WTC11 (cell line): ENCODE measurements around the gene LSM2. TPM values are rescaled to one million over a fixed set of nuclear protein-coding genes. Genes with fewer than 3 reads are reported as not detected.
"Not testable (repeated sequence)": the region's sequence is repeated elsewhere in the genome, so short reads cannot be mapped to it uniquely, and the experiment has no call there.

Source experiments
- ATAC-seq: fragments of 200-7000 bp; cut with Tn5 transposase; 2 replicates; pipeline ENCODE4 v1.10.0; 2021; ENCODE audit warnings: mild to moderate bottlenecking, moderate library complexity
- CTCF ChIA-PET: fragments of 300-600 bp; sonication (Branson Sonifier 250); formaldehyde crosslinking; loops from one replicate; lab custom pipeline; 2021; ENCODE audit warnings: antibody characterized with exemption; lab: Charles Lee
- POLR2A ChIA-PET: fragments of 350-600 bp; sonication (Branson Sonifier 250); formaldehyde crosslinking; loops from one replicate; lab custom pipeline; 2021; ENCODE audit warnings: antibody characterized with exemption; lab: Charles Lee
- DNase-seq: peaks from one replicate; pipeline ENCODE4 v3.0.0; 2021; ENCODE audit warnings: low spot score
- H3K27ac Mint-ChIP-seq: 2 replicates; pipeline ENCODE4 v1.8.0; 2021; ENCODE audit warnings: mixed read lengths
- H3K27me3 Mint-ChIP-seq: 2 replicates; pipeline ENCODE4 v1.8.0; 2021; ENCODE audit warnings: low read depth, mild to moderate bottlenecking, moderate library complexity, mixed read lengths
- H3K36me3 Mint-ChIP-seq: 2 replicates; pipeline ENCODE4 v1.8.0; 2021; ENCODE audit warnings: mixed read lengths
- H3K4me1 Mint-ChIP-seq: 2 replicates; pipeline ENCODE4 v1.8.0; 2022; ENCODE audit warnings: mixed read lengths
- H3K4me3 Mint-ChIP-seq: 2 replicates; pipeline ENCODE4 v1.8.0; 2021; ENCODE audit warnings: mild to moderate bottlenecking, moderate library complexity, mixed read lengths
- H3K9me3 Mint-ChIP-seq: 2 replicates; pipeline ENCODE4 v1.8.0; 2021; ENCODE audit warnings: mixed read lengths
- ATF1 ChIP-seq: sonication (generic); formaldehyde crosslinking; IDR thresholded peaks from 2 replicates; pipeline ENCODE4 v1.8.1; 2023; ENCODE audit warnings: mild to moderate bottlenecking, moderate library complexity, missing genetic modification reagents
- CREB1 ChIP-seq: sonication (generic); formaldehyde crosslinking; IDR thresholded peaks from 2 replicates; pipeline ENCODE4 v1.8.0; 2023; ENCODE audit warnings: mild to moderate bottlenecking, missing genetic modification reagents
- CREM ChIP-seq: sonication (generic); formaldehyde crosslinking; IDR thresholded peaks from 2 replicates; pipeline ENCODE4 v1.8.1; 2022; ENCODE audit warnings: mild to moderate bottlenecking, missing genetic modification reagents, moderate library complexity
- ELF4 ChIP-seq: sonication (generic); formaldehyde crosslinking; IDR thresholded peaks from 2 replicates; pipeline ENCODE4 v1.8.1; 2022; ENCODE audit warnings: low read depth, mild to moderate bottlenecking, moderate library complexity, missing genetic modification reagents
- FOXK1 ChIP-seq: sonication (generic); formaldehyde crosslinking; IDR thresholded peaks from 2 replicates; pipeline ENCODE4 v1.8.0; 2022; ENCODE audit warnings: mild to moderate bottlenecking, moderate library complexity, missing genetic modification reagents
- GABPB1 ChIP-seq: sonication (generic); formaldehyde crosslinking; IDR thresholded peaks from 2 replicates; pipeline ENCODE4 v1.8.1; 2023; ENCODE audit warnings: mild to moderate bottlenecking, missing genetic modification reagents
- KAT7 ChIP-seq: sonication (generic); formaldehyde crosslinking; IDR thresholded peaks from 2 replicates; pipeline ENCODE4 v1.8.1; 2023; ENCODE audit warnings: missing genetic modification reagents, mild to moderate bottlenecking, borderline replicate concordance
- MYBL2 ChIP-seq: sonication (generic); formaldehyde crosslinking; IDR thresholded peaks from 2 replicates; pipeline ENCODE4 v1.8.1; 2023; ENCODE audit warnings: mild to moderate bottlenecking, moderate library complexity, missing genetic modification reagents
- OVOL2 ChIP-seq: fragments of 250-450 bp; sonication (Bioruptor Pico); IDR thresholded peaks from 2 replicates; pipeline ENCODE4 v1.9.0; 2021; ENCODE audit warnings: mild to moderate bottlenecking, borderline replicate concordance
- RORB ChIP-seq: fragments of 250-450 bp; sonication (Bioruptor Pico); IDR thresholded peaks from 2 replicates; pipeline ENCODE4 v1.9.0; 2021; ENCODE audit warnings: mild to moderate bottlenecking
- SMAD3 ChIP-seq: sonication (generic); formaldehyde crosslinking; IDR thresholded peaks from 2 replicates; pipeline ENCODE4 v1.8.0; 2022; ENCODE audit warnings: missing genetic modification reagents, mild to moderate bottlenecking, borderline replicate concordance
- ZNF121 ChIP-seq: sonication (generic); formaldehyde crosslinking; IDR thresholded peaks from 2 replicates; pipeline ENCODE4 v1.8.0; 2023; ENCODE audit warnings: missing genetic modification reagents
- ZNF232 ChIP-seq: sonication (generic); formaldehyde crosslinking; IDR thresholded peaks from 2 replicates; pipeline ENCODE4 v1.8.0; 2022; ENCODE audit warnings: mild to moderate bottlenecking, missing genetic modification reagents
- ZNF263 ChIP-seq: sonication (generic); formaldehyde crosslinking; IDR thresholded peaks from 2 replicates; pipeline ENCODE4 v1.8.1; 2022; ENCODE audit warnings: low read depth, mild to moderate bottlenecking, moderate library complexity, missing genetic modification reagents
- ZNF671 ChIP-seq: fragments of 250-450 bp; sonication (Bioruptor Pico); IDR thresholded peaks from 2 replicates; pipeline ENCODE4 v1.8.0; 2021; ENCODE audit warnings: mild to moderate bottlenecking
- total RNA-seq: library from RNA; stranded (reverse); gene quantifications from 3 replicates; pipeline ENCODE4 v1.2.3, GENCODE V29; 2021
- TF ChIP-seq, protein P1 (sequence below): fragments of 250-450 bp; sonication (Bioruptor Pico); IDR thresholded peaks from 2 replicates; pipeline ENCODE4 v1.8.0; 2021; ENCODE audit warnings: mild to moderate bottlenecking
- TF ChIP-seq, protein P2 (sequence below): sonication (generic); formaldehyde crosslinking; IDR thresholded peaks from 2 replicates; pipeline ENCODE4 v1.8.1; 2023; ENCODE audit warnings: mild to moderate bottlenecking, missing genetic modification reagents, borderline replicate concordance
- TF ChIP-seq, protein P3 (sequence below): fragments of 250-450 bp; sonication (Bioruptor Pico); conservative IDR thresholded peaks from 2 replicates; pipeline ENCODE4 v1.9.0; 2021; ENCODE audit warnings: mild to moderate bottlenecking
- TF ChIP-seq, protein P4 (sequence below): fragments of 250-450 bp; sonication (Bioruptor Pico); IDR thresholded peaks from 2 replicates; pipeline ENCODE4 v2.1.2; 2022; ENCODE audit warnings: mild to moderate bottlenecking, moderate library complexity

Gene LSM2
- total RNA-seq, 1 experiment from 2014 or later = 104 TPM

DNA sequence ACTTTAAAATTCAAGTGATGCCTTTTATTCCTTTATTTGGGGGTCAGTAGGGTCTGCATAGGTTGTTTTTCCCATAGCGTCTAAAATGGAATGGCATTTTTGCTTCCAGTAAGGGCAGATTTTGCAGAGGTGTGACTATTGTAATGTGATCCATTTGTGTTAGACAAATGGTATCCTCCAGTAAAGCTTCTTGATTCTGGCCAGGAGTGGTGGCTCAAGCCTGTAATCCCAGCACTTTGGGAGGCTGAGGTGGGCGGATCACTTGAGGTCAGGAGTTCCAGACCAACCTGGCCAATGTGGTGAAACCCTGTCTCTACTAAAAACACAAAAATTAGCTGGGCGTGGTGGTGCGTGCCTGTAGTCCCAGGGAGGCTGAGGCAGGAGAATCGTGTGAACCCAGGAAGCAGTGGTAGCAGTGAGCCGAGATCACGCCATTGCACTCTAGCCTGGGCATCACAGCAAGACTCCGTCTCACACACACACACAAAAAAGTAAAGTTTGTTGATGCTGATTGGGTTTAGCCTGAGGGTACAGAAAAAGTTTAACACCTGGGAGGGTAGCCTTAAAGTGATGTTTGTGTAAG lies 11.3 kb upstream of the LSM2 start:
- POLR2A ChIA-PET = interaction anchor here (1.1 kb wide), 1 partner anchor 9 kb away, joined by 3 read pairs; the partner anchor contains the start of gene HSPA1B
- peak overlapping the region; percentile 68 for H3K4me3 Mint-ChIP-seq

DNA sequence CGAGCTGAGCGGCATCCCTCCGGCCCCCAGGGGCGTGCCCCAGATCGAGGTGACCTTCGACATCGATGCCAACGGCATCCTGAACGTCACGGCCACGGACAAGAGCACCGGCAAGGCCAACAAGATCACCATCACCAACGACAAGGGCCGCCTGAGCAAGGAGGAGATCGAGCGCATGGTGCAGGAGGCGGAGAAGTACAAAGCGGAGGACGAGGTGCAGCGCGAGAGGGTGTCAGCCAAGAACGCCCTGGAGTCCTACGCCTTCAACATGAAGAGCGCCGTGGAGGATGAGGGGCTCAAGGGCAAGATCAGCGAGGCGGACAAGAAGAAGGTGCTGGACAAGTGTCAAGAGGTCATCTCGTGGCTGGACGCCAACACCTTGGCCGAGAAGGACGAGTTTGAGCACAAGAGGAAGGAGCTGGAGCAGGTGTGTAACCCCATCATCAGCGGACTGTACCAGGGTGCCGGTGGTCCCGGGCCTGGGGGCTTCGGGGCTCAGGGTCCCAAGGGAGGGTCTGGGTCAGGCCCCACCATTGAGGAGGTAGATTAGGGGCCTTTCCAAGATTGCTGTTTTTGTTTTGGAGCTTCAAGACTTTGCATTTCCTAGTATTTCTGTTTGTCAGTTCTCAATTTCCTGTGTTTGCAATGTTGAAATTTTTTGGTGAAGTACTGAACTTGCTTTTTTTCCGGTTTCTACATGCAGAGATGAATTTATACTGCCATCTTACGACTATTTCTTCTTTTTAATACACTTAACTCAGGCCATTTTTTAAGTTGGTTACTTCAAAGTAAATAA lies 10.6 kb upstream of the LSM2 start:
- ATAC-seq = not testable (repeated sequence)

More for the DNA sequence above, 11.3 kb upstream of the LSM2 start:
- ATAC-seq, H3K9me3 Mint-ChIP-seq, H3K27me3 Mint-ChIP-seq, H3K36me3 Mint-ChIP-seq, DNase-seq: not testable (repeated sequence)
- Mint-ChIP-seq H3K27ac (peak overlapping the region; percentile 4; the same call in 1 of the 2 replicates), H3K4me1 (peaks cover 41% of the 10 kb centered on the region)
- peak; percentile 96 for TF ChIP-seq ZNF121 (CRISPR knock-in tag)
- CTCF ChIA-PET = interaction anchor here (1.6 kb wide), 1 partner anchor 48 kb away, joined by 4 read pairs; no protein-coding TSS in a partner anchor

DNA sequence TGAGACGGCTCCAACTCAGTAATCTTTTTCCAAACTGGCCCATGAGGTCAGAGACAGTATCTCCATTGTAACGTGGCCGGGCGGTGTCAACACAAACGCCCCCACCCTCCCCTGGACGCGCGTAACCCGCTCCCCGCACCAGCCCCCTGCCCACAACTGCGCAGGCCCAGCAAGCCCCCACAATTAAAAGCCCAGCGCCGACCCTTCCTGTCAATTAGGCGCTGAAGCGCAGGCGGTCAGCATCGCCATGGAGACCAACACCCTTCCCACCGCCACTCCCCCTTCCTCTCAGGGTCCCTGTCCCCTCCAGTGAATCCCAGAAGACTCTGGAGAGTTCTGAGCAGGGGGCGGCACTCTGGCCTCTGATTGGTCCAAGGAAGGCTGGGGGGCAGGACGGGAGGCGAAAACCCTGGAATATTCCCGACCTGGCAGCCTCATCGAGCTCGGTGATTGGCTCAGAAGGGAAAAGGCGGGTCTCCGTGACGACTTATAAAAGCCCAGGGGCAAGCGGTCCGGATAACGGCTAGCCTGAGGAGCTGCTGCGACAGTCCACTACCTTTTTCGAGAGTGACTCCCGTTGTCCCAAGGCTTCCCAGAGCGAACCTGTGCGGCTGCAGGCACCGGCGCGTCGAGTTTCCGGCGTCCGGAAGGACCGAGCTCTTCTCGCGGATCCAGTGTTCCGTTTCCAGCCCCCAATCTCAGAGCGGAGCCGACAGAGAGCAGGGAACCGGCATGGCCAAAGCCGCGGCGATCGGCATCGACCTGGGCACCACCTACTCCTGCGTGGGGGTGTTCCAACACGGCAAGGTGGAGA lies 8.5 kb upstream of the LSM2 start, which contains the start of the genes HSPA1A and HSPA1L:
TSS of gene HSPA1A (plus strand) at position 519 of the 814 bp plus-strand sequence. CDS start at position 733, 214 bp downstream.
TSS of gene HSPA1L (minus strand) at position 259 of the 814 bp plus-strand sequence. CDS start 3,311 bp downstream, outside the sequence.
- Mint-ChIP-seq H3K27me3 (no peaks in the 10 kb centered on the region; the same call in 1 of the 2 replicates), H3K9me3 (no peaks in the 10 kb centered on the region; the same call in 1 of the 2 replicates), H3K36me3 (peaks cover 4% of the 10 kb centered on the region; the same call in 1 of the 2 replicates), H3K4me3 (peak within 1 kb of the TSS; percentile 85), H3K27ac (peak within 1 kb of the TSS; percentile 98), H3K4me1 (peaks cover 27% of the 10 kb centered on the region)
- CTCF ChIA-PET = interaction anchor here (0.7 to 2.4 kb wide), 10 partner anchors 9 to 85 kb away, joined by 3 to 19 read pairs (median 8); partner anchors contain the start of genes DDAH2, HSPA1B, LSM2 and VARS1
- DNase-seq (peak; percentile 98), ATAC-seq (peak; percentile 91)
- POLR2A ChIA-PET = interaction anchor here (0.6 to 2.3 kb wide), 15 partner anchors 9 to 646 kb away, joined by 3 to 18 read pairs (median 4); partner anchors contain the start of genes GPANK1, HSPA1B, LSM2 and MSH5
- TF ChIP-seq, protein P1, sequence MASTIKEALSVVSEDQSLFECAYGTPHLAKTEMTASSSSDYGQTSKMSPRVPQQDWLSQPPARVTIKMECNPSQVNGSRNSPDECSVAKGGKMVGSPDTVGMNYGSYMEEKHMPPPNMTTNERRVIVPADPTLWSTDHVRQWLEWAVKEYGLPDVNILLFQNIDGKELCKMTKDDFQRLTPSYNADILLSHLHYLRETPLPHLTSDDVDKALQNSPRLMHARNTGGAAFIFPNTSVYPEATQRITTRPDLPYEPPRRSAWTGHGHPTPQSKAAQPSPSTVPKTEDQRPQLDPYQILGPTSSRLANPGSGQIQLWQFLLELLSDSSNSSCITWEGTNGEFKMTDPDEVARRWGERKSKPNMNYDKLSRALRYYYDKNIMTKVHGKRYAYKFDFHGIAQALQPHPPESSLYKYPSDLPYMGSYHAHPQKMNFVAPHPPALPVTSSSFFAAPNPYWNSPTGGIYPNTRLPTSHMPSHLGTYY (CRISPR knock-in tag) = no peak
- no peak for TF ChIP-seq ZNF121 (CRISPR knock-in tag)
- TF ChIP-seq, protein P2, sequence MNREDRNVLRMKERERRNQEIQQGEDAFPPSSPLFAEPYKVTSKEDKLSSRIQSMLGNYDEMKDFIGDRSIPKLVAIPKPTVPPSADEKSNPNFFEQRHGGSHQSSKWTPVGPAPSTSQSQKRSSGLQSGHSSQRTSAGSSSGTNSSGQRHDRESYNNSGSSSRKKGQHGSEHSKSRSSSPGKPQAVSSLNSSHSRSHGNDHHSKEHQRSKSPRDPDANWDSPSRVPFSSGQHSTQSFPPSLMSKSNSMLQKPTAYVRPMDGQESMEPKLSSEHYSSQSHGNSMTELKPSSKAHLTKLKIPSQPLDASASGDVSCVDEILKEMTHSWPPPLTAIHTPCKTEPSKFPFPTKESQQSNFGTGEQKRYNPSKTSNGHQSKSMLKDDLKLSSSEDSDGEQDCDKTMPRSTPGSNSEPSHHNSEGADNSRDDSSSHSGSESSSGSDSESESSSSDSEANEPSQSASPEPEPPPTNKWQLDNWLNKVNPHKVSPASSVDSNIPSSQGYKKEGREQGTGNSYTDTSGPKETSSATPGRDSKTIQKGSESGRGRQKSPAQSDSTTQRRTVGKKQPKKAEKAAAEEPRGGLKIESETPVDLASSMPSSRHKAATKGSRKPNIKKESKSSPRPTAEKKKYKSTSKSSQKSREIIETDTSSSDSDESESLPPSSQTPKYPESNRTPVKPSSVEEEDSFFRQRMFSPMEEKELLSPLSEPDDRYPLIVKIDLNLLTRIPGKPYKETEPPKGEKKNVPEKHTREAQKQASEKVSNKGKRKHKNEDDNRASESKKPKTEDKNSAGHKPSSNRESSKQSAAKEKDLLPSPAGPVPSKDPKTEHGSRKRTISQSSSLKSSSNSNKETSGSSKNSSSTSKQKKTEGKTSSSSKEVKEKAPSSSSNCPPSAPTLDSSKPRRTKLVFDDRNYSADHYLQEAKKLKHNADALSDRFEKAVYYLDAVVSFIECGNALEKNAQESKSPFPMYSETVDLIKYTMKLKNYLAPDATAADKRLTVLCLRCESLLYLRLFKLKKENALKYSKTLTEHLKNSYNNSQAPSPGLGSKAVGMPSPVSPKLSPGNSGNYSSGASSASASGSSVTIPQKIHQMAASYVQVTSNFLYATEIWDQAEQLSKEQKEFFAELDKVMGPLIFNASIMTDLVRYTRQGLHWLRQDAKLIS (CRISPR knock-in tag) = no peak
- no peak for TF ChIP-seq KAT7 (CRISPR knock-in tag)
- no peak for TF ChIP-seq ZNF671
- no peak; the same call in 1 of the 2 replicates for TF ChIP-seq SMAD3 (CRISPR knock-in tag)
- TF ChIP-seq, protein P3, sequence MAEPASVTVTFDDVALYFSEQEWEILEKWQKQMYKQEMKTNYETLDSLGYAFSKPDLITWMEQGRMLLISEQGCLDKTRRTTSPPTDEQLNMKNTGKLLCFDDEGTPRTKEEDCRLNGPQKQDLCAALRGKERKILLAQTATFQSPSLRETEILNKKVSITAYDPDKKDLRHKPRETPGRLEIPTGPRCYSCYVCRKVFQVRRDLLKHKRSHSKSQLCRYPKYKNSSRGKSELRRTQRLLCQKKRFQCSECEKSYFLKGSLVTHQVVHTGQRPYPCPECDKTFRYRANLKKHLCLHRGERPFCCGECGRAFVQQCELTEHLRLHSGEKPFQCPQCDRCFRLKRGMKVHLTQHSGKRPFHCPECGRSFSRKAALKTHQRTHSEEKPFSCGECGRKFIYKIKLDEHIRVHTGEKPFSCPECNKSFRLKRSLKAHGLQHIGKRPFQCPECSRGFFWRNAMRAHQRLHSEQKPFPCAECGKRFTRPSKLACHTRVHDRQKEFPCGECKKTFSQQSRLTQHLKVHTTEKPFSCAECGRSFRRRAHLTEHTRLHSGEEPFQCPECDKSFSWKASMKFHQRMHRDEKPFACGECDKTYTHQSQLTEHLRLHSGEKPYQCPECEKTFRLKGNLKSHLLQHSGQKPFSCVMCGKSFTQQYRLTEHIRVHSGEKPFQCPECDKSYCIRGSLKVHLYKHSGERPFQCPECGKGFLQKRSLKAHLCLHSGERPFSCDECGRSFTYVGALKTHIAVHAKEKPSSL = no peak
- TF ChIP-seq ATF1 (CRISPR knock-in tag) = no peak
- peak; percentile 85; the same call in 1 of the 2 replicates for TF ChIP-seq ZNF232 (CRISPR knock-in tag)
- TF ChIP-seq, protein P4, sequence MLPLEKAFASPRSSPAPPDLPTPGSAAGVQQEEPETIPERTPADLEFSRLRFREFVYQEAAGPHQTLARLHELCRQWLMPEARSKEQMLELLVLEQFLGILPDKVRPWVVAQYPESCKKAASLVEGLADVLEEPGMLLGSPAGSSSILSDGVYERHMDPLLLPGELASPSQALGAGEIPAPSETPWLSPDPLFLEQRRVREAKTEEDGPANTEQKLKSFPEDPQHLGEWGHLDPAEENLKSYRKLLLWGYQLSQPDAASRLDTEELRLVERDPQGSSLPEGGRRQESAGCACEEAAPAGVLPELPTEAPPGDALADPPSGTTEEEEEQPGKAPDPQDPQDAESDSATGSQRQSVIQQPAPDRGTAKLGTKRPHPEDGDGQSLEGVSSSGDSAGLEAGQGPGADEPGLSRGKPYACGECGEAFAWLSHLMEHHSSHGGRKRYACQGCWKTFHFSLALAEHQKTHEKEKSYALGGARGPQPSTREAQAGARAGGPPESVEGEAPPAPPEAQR (CRISPR knock-in tag) = no peak
- no peak for TF ChIP-seq MYBL2 (CRISPR knock-in tag)
- TF ChIP-seq ELF4 (CRISPR knock-in tag) = no peak
- no peak for TF ChIP-seq OVOL2 (CRISPR knock-in tag)
- TF ChIP-seq RORB = no peak
- no peak for TF ChIP-seq CREM (CRISPR knock-in tag)
- peak; percentile 56 for TF ChIP-seq GABPB1 (CRISPR knock-in tag)
- 0 out of 2 replicates have a peak, but pooled peaks have one; percentile 39 for TF ChIP-seq FOXK1
- TF ChIP-seq ZNF263 (CRISPR knock-in tag) = no peak
- TF ChIP-seq CREB1 = no peak

More for the DNA sequence above, 10.6 kb upstream of the LSM2 start:
- H3K27me3 Mint-ChIP-seq, H3K9me3 Mint-ChIP-seq, H3K36me3 Mint-ChIP-seq, DNase-seq: not testable (repeated sequence)
- H3K4me3 Mint-ChIP-seq = peak overlapping the region; percentile 68
- peaks cover 35% of the 10 kb centered on the region for H3K4me1 Mint-ChIP-seq
- POLR2A ChIA-PET = interaction anchor here (1.1 kb wide), 1 partner anchor 10 kb away, joined by 3 read pairs; the partner anchor contains the start of gene HSPA1B
- CTCF ChIA-PET = interaction anchor here (1.6 kb wide), 1 partner anchor 48 kb away, joined by 4 read pairs; no protein-coding TSS in a partner anchor
- peak overlapping the region; percentile 4; the same call in 1 of the 2 replicates for H3K27ac Mint-ChIP-seq
